ENCODE data around the gene FAM131C. TPM values are rescaled to one million over a fixed set of nuclear protein-coding genes. Genes with fewer than 3 reads are reported as not detected.

The FAM131C gene
- polyA plus RNA-seq, 1 donor (not counting 4 experiments of a cell fraction or from before 2014, with no cell fraction given), result 0.31 TPM

DNA sequence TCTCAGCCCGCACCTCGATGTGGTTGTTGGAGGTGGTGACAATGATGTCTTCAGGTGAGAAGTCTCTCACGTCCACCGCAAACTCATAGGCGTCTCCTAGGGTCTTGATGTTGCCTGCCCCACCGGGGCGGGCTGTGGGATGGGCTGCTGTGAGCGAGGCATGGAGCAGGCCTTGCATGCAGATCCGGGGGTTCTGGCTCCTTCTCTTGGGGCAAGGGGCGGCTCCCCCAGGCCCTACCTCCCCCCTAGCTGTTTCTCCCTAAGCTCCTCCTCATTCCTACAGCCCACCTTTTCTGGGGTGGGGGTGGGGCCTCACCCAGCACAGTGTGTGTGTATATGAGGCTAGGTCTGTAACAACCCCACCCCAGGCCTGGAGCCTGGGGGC, 56.4 kb downstream of the FAM131C start:
- Histone ChIP-seq H3K4me3 (ENCODE audit: control insufficient read depth in 2 of 3, extremely low read depth in 1 of 3, insufficient read depth in 2 of 3, low read depth in 1 of 3, low read length in 3 of 3) (no peak overlapping the region), H3K9ac (ENCODE audit: control insufficient read depth, extremely low read depth, insufficient read depth, low read length) (no peak overlapping the region), H4K20me1 (ENCODE audit: control insufficient read depth, extremely low read depth, insufficient read depth, low read length) (peaks cover 5% of the 10 kb centered on the region), H3K9me3 (ENCODE audit: control insufficient read depth, low read depth, low read length) (no peaks in the 10 kb centered on the region), H3K36me3 (ENCODE audit: control insufficient read depth in 2 of 2, extremely low read depth in 1 of 2, insufficient read depth in 2 of 2, low read length in 2 of 2) (no peaks in the 10 kb centered on the region), H2AFZ (ENCODE audit: control insufficient read depth, low read length) (no peak overlapping the region), H3K4me1 (ENCODE audit: control insufficient read depth, extremely low read depth, insufficient read depth, low read length) (peaks cover 4% of the 10 kb centered on the region), H3K27ac (ENCODE audit: control insufficient read depth, insufficient read depth, low read length) (no peak overlapping the region), H3K4me2 (ENCODE audit: control insufficient read depth, extremely low read depth, insufficient read depth, low read depth, low read length) (no peak overlapping the region), H3K9me1 (ENCODE audit: control insufficient read depth, extremely low read depth, insufficient read depth, low read length) (no peaks in the 10 kb centered on the region), H3K79me2 (ENCODE audit: control insufficient read depth, insufficient read depth, low read length) (no peaks in the 10 kb centered on the region), H3K27me3 (ENCODE audit: control insufficient read depth, extremely low read depth, insufficient read depth, low read length) (no peaks in the 10 kb centered on the region)
- no peak for DNase-seq (ENCODE audit: low read depth, low spot score)
- no peak for FAIRE-seq
- dilution Hi-C loops (cut with MboI; ENCODE audit: extremely low pct_ligation_motif_present, low sequenced_read_pairs), result no loop called here
- TF ChIP-seq CTCF (optimal IDR thresholded peaks at IDR 0.05 in 1 of 3, IDR thresholded peaks at IDR 0.05 in 1 of 3, conservative IDR thresholded peaks at IDR 0.05 in 1 of 3; ENCODE audit: extremely low read depth in 1 of 3, insufficient read depth in 2 of 3, low read length in 3 of 3) (no peak), EZH2 (IDR thresholded peaks at IDR 0.05; ENCODE audit: low read length) (no peak)

DNA sequence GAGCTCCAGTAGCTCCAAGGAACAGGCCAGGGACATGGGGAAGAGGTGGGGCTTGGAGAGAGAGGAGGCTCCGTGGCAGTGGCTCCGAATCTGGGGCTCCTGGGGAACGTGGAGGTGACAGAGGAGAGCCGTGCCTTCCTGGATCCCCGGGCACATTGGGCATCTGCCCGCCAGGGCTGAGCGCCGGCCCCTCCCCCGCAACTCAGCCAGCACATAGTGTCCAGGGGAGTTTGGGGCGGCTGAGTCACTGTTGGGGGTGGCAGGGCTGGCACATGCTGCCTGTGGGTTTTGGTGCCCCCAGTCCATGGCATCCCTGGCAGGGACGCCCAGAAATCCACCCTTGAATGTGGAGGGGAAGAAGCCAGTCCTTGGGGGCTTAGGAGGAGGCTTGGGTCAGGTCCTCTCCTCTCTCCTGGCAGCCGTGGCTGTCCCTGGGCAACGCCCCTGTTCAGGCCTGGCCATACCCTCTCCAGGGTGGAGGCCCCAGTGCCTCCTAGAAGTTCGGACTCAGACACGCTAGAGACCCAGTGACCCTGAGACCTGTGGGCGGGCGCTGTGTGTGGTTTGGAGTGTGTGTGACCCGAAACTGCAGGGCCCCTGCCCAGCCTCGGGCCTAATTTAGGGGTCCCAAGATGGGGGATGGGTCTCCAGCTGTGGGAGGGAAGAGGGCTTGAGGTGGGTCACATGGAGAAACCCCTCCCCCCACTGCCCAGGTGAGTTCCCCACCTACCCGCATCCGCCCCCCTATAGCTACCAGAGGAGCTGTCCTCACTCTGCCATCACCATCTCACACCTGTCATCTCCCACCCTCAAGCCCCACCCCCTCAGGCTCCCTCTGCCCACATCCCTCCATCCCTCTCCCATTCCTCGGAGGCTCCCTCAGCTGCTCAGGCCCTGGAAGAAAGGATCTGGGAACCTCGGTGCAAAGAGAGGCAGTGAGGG, 57.2 kb downstream of the FAM131C start:
- Histone ChIP-seq H2AFZ (ENCODE audit: control insufficient read depth, low read length) (no peak overlapping the region), H3K27me3 (ENCODE audit: control insufficient read depth, extremely low read depth, insufficient read depth, low read length) (no peaks in the 10 kb centered on the region), H3K79me2 (ENCODE audit: control insufficient read depth, insufficient read depth, low read length) (no peaks in the 10 kb centered on the region), H3K36me3 (ENCODE audit: control insufficient read depth in 2 of 2, extremely low read depth in 1 of 2, insufficient read depth in 2 of 2, low read length in 2 of 2) (no peaks in the 10 kb centered on the region), H3K4me2 (ENCODE audit: control insufficient read depth, extremely low read depth, insufficient read depth, low read depth, low read length) (no peak overlapping the region), H3K4me1 (ENCODE audit: control insufficient read depth, extremely low read depth, insufficient read depth, low read length) (peaks cover 4% of the 10 kb centered on the region), H3K27ac (ENCODE audit: control insufficient read depth, insufficient read depth, low read length) (no peak overlapping the region), H3K9ac (ENCODE audit: control insufficient read depth, extremely low read depth, insufficient read depth, low read length) (no peak overlapping the region), H3K9me3 (ENCODE audit: control insufficient read depth, low read depth, low read length) (no peaks in the 10 kb centered on the region), H3K4me3 (ENCODE audit: control insufficient read depth in 2 of 3, extremely low read depth in 1 of 3, insufficient read depth in 2 of 3, low read depth in 1 of 3, low read length in 3 of 3) (no peak overlapping the region), H4K20me1 (ENCODE audit: control insufficient read depth, extremely low read depth, insufficient read depth, low read length) (peaks cover 5% of the 10 kb centered on the region), H3K9me1 (ENCODE audit: control insufficient read depth, extremely low read depth, insufficient read depth, low read length) (no peaks in the 10 kb centered on the region)
- FAIRE-seq (no peak), DNase-seq (ENCODE audit: low read depth, low spot score) (no peak)
- dilution Hi-C loops (cut with MboI; ENCODE audit: extremely low pct_ligation_motif_present, low sequenced_read_pairs), result no loop called here
- TF ChIP-seq EZH2 (IDR thresholded peaks at IDR 0.05; ENCODE audit: low read length) (no peak), CTCF (optimal IDR thresholded peaks at IDR 0.05 in 1 of 3, IDR thresholded peaks at IDR 0.05 in 1 of 3, conservative IDR thresholded peaks at IDR 0.05 in 1 of 3; ENCODE audit: extremely low read depth in 1 of 3, insufficient read depth in 2 of 3, low read length in 3 of 3) (no peak)
